ENCODE results near the gene RNF126. TPM values are rescaled to one million over a fixed set of nuclear protein-coding genes. Genes with fewer than 3 reads are reported as not detected.

RNF126 gene
- total and polyA plus RNA-seq, 2 experiments from 2014 or later: 42.7 to 89.6 TPM

GRCh38 chr19:610071-610800 lies 52.8 kb downstream of the RNF126 start:
- DNase-seq (ENCODE audit: low spot score): no peak
- TF ChIP-seq, protein P1, sequence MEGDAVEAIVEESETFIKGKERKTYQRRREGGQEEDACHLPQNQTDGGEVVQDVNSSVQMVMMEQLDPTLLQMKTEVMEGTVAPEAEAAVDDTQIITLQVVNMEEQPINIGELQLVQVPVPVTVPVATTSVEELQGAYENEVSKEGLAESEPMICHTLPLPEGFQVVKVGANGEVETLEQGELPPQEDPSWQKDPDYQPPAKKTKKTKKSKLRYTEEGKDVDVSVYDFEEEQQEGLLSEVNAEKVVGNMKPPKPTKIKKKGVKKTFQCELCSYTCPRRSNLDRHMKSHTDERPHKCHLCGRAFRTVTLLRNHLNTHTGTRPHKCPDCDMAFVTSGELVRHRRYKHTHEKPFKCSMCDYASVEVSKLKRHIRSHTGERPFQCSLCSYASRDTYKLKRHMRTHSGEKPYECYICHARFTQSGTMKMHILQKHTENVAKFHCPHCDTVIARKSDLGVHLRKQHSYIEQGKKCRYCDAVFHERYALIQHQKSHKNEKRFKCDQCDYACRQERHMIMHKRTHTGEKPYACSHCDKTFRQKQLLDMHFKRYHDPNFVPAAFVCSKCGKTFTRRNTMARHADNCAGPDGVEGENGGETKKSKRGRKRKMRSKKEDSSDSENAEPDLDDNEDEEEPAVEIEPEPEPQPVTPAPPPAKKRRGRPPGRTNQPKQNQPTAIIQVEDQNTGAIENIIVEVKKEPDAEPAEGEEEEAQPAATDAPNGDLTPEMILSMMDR (IDR thresholded peaks at IDR 0.05; ENCODE audit: poor library complexity): no peak
- TF ChIP-seq EZH2phosphoT487 (IDR thresholded peaks at IDR 0.05; ENCODE audit: low read depth, severe bottlenecking, unreplicated experiment) (no peak), EZH2 (IDR thresholded peaks at IDR 0.05; ENCODE audit: borderline replicate concordance) (no peak)
- Histone ChIP-seq H3K4me1 (ENCODE audit: insufficient read depth) (no peaks in the 10 kb centered on the region), H3K27ac (no peak overlapping the region), H3K4me3 (no peak overlapping the region), H4K20me1 (ENCODE audit: insufficient read depth, poor library complexity, severe bottlenecking) (no peaks in the 10 kb centered on the region), H3K4me2 (no peak overlapping the region), H3K9me2 (replicated peaks; ENCODE audit: insufficient read depth) (no peaks in the 10 kb centered on the region), H3K36me3 (replicated peaks; ENCODE audit: insufficient read depth, low read depth) (no peaks in the 10 kb centered on the region), H2AFZ (no peak overlapping the region), H3K27me3 (no peaks in the 10 kb centered on the region), H3K79me2 (no peaks in the 10 kb centered on the region), H3K9me3 (ENCODE audit: low read depth) (no peaks in the 10 kb centered on the region)
- WGBS (ENCODE audit: low lambda C conversion rate, missing lambda C conversion rate): 81% methylated on average over 18 of the region's 38 CpGs

DNA sequence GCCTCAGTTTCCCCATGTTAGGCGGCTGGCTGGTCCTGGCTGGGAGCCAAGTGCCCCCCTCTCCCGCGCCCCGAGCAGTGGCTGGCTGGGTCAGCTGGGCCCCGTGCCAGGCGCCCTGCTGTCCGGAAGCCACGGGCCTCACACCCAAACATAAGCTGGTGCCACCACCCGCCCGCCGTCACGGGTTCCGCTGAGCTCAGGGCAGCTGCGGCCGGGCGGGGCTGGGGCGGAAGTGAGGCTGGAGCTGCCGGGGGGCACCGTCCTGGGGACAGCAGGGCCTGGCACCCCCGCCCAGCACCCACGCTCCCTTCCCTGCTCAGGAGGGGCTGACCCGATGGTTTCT lies 54.0 kb downstream of the RNF126 start:
- DNase-seq (ENCODE audit: low spot score): no peak
- no peak overlapping the region for H3K27ac ChIP-seq
- no peak overlapping the region for H3K4me2 ChIP-seq
- no peaks in the 10 kb centered on the region for H3K4me1 ChIP-seq (ENCODE audit: insufficient read depth)
- H2AFZ ChIP-seq: no peak overlapping the region
- H3K27me3 ChIP-seq: no peaks in the 10 kb centered on the region
- H3K9me2 ChIP-seq (replicated peaks; ENCODE audit: insufficient read depth): no peaks in the 10 kb centered on the region
- no peak overlapping the region for H3K4me3 ChIP-seq
- TF ChIP-seq EZH2phosphoT487 (IDR thresholded peaks at IDR 0.05; ENCODE audit: low read depth, severe bottlenecking, unreplicated experiment) (no peak), EZH2 (IDR thresholded peaks at IDR 0.05; ENCODE audit: borderline replicate concordance) (no peak)
- TF ChIP-seq, protein P1 (IDR thresholded peaks at IDR 0.05; ENCODE audit: poor library complexity): no peak
- no peaks in the 10 kb centered on the region for H4K20me1 ChIP-seq (ENCODE audit: insufficient read depth, poor library complexity, severe bottlenecking)
- 92% methylated on average over 19 of the region's 22 CpGs for WGBS (ENCODE audit: low lambda C conversion rate, missing lambda C conversion rate)
- H3K79me2 ChIP-seq: no peaks in the 10 kb centered on the region
- no peaks in the 10 kb centered on the region for H3K9me3 ChIP-seq (ENCODE audit: low read depth)
- no peaks in the 10 kb centered on the region for H3K36me3 ChIP-seq (replicated peaks; ENCODE audit: insufficient read depth, low read depth)

DNA sequence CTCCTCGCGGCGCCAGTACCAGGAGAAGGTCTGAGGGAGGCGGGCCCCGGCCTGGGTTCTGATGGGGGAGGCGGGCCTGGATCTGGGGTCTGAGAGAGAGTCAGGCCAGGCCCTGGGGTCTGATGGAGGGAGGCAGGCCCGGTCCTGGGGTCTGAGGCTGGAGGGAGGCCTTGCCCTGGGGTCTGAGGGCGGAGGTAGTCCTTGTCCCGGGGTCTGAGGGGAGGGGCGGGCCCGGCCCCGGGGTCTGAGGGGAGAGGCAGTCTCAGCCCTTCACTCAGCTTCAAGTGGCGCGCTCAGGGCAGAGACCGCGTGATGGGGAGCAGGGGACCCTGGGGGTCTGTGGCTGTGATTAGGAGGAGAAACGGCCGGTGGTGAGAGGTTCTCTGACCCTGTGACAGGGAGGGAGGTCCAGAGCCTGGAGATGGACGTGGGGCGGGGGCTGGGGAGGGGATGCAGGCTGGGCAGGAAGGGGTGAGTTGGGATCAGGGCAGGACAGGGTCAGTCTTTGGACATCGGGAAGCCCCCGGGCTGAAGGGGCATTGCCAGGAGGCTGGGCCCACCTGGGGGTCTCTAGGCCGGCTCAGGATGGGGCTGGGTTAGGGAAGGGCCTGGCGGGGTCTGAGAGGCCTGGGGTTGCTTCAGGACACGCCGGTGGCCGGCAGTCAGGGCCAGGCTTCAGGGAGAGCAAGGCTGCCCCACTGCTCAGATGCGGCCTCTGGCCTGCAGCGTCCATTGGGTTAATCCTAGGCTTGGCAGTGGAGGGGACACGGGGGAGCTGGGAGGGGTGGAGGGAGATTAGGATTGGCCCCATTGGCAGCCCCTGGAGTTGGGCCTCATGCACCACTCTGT lies 54.6 kb downstream of the RNF126 start:
- no peak overlapping the region for H3K4me3 ChIP-seq
- no peak for DNase-seq (ENCODE audit: low spot score)
- no peaks in the 10 kb centered on the region for H3K27me3 ChIP-seq
- H3K27ac ChIP-seq: no peak overlapping the region
- TF ChIP-seq EZH2phosphoT487 (IDR thresholded peaks at IDR 0.05; ENCODE audit: low read depth, severe bottlenecking, unreplicated experiment) (no peak), EZH2 (IDR thresholded peaks at IDR 0.05; ENCODE audit: borderline replicate concordance) (no peak)
- TF ChIP-seq, protein P1 (IDR thresholded peaks at IDR 0.05; ENCODE audit: poor library complexity): no peak
- no peaks in the 10 kb centered on the region for H4K20me1 ChIP-seq (ENCODE audit: insufficient read depth, poor library complexity, severe bottlenecking)
- no peaks in the 10 kb centered on the region for H3K9me2 ChIP-seq (replicated peaks; ENCODE audit: insufficient read depth)
- 86% methylated on average over 16 of the region's 30 CpGs for WGBS (ENCODE audit: low lambda C conversion rate, missing lambda C conversion rate)
- H3K79me2 ChIP-seq: no peaks in the 10 kb centered on the region
- H3K4me1 ChIP-seq (ENCODE audit: insufficient read depth): no peaks in the 10 kb centered on the region
- no peak overlapping the region for H3K4me2 ChIP-seq
- H3K36me3 ChIP-seq (replicated peaks; ENCODE audit: insufficient read depth, low read depth): no peaks in the 10 kb centered on the region
- H2AFZ ChIP-seq: no peak overlapping the region
- no peaks in the 10 kb centered on the region for H3K9me3 ChIP-seq (ENCODE audit: low read depth)

Data from hepatocyte (in vitro differentiated cells).